ENCODE measurements around the gene DACT1.

DNA sequence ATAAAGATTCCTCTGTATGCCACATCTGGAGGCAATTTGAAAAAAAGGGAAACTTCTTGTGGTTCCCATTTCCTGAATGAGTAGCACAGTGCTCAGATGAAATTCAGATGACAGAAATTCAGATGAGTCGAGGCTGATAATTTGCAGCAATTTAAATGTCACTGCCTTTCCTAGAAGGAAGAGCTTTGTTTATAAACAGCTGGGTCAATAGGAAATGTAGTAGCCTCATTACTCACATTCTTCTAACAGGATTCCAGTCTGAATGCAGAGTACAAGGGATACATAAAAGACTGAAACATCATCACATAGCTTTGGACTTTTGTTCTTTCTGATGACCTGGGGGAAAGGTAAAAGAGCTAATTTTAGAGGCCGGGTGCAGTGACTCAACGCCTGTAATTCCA lies 11.3 kb upstream of the DACT1 start:
- TF ChIP-seq, protein P1, sequence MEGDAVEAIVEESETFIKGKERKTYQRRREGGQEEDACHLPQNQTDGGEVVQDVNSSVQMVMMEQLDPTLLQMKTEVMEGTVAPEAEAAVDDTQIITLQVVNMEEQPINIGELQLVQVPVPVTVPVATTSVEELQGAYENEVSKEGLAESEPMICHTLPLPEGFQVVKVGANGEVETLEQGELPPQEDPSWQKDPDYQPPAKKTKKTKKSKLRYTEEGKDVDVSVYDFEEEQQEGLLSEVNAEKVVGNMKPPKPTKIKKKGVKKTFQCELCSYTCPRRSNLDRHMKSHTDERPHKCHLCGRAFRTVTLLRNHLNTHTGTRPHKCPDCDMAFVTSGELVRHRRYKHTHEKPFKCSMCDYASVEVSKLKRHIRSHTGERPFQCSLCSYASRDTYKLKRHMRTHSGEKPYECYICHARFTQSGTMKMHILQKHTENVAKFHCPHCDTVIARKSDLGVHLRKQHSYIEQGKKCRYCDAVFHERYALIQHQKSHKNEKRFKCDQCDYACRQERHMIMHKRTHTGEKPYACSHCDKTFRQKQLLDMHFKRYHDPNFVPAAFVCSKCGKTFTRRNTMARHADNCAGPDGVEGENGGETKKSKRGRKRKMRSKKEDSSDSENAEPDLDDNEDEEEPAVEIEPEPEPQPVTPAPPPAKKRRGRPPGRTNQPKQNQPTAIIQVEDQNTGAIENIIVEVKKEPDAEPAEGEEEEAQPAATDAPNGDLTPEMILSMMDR (IDR thresholded peaks at IDR 0.05), result no peak
- no peak for TF ChIP-seq POLR2A (IDR thresholded peaks at IDR 0.05)
